Limb (tissue), 2 donors: ENCODE measurements around the gene XAGE1B.
"Not testable (repeated sequence)": the region's sequence is repeated elsewhere in the genome, so short reads cannot be mapped to it uniquely, and the experiment has no call there.

Experiments
- DNase-seq, 2 donors: peaks; one replicate each; pipeline ENCODE4 v3.0.0-alpha.2; 2016; ENCODE audit errors: extremely low spot score in 2 of 2

The XAGE1B gene, protein sequence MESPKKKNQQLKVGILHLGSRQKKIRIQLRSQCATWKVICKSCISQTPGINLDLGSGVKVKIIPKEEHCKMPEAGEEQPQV

DNA sequence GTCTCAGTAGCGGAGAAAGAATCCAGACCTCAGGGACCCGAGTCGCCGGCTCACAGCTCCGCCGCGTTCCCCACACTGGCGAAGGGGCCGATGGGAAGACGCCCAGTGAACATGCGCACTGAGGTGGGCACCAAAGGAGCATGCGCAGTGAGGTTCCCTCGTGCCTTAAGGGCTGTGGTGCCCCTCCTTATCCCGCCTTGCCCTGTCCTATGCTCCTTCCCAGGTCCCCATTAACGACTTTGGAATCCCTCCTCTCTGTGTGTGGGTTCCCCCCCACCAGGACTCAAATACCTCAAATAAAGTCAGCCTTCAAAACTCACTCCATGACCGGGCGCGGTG is at the start of gene XAGE1B:
TSS of gene XAGE1B (minus strand) at position 77 of the 339 bp plus-strand sequence. CDS start 1,536 bp downstream, outside the sequence.
- not testable (repeated sequence) for DNase-seq

DNA sequence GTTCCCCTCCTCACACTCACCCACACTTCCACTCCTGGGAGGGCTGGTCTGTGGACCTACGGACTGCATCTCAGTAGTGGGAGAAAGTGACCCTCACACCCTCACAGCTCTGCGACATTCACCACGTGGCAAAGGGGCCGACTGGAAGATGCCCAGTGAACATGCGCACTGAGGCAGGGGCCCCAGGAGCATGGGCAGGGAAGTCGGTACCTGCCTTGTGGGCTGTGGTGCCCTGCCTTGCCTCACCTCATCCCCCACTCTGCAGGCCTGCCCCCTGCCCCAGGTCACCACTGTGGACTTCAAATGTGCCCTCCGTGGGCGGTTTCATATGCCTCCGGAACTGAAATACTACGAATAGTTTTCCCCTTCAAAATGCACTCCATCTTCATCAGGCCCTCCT is 46.2 kb upstream of the XAGE1B start:
- no peak for DNase-seq

DNA sequence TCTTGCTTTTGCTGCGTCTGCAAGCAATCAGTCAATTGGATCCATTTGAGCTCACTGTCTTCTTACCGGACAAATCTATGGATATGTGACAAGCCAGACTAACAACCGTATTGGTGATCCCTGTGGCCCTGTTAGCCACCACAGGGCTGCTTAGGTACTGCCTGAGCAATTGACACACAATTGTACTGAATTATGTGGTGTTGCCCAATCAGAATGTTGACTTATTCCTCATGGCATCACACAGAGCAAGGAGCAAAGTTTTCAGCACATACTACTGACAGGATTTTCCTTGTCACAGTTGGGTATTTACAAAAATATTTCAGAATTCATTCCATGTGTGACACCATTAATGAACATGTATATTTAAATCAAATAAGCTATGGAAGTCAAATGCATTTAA is 41.3 kb upstream of the XAGE1B start:
- no peak for DNase-seq

DNA sequence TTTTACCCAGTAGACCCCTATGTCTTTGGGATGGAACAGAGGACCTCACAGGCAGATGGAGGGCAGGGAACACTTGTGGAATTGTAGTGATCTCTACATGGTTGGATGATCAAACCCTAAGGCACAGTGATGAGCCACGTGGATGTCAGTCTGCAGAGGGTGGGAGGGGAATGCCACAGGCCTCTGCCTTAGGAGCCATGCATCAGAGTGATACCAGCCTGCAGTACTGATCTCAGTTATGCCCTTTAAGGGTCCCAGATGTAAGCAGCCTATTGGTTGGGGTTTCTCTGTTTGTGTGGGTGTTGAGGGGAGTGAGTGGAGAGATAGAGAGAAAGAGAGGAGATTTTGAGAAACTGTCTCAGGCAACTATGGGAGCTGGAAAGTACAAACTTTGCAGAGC is 39.9 kb upstream of the XAGE1B start:
- DNase-seq, result no peak

DNA sequence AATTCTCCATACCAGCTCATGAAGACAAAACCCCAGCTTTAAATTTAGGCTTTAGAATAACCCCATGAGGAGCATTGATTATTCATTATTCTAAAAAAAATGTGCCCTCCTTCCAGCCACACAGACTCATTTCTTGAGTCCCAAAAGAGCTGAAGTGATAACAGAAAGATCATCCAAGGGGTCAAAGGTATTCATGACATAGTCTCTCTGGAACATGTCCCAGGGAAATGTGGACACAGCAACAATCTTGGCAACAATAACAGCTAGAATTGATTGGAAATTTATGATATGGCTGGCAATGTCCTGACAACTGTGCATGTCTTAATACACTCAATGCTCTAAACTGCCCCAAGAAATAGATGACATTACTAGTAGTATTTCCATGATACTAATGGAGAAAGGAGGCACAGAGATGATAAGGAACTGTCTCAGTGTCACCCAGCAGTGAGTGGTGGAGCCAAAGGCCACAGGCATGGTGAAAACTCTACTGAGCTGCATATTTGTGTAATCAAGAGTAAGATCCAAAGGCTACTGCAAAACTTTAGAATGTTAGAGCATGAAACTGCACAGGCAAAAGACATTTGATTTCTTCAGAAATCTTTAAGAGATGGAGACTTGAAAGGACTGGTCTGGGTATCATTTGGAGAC is 37.3 kb upstream of the XAGE1B start:
- no peak for DNase-seq

DNA sequence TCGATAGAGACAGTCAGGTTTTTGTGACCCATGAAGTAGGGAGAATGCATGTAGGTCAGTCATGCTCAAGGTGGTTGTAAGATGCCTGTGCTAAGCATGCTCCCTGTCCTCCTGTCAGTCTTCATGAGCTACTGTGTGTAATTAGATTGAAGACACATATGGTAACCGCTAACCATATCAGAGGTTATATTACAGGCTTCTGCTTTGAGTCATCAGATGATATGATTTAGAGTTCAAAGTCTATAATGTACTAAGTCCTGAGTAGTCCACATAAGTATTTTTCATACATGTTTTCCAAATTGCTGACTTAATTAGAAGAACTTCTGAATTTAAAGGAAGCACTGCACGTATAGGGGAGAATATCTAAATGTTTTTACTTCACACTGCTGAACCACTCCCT is 31.9 kb upstream of the XAGE1B start:
- DNase-seq, result not testable (repeated sequence)

DNA sequence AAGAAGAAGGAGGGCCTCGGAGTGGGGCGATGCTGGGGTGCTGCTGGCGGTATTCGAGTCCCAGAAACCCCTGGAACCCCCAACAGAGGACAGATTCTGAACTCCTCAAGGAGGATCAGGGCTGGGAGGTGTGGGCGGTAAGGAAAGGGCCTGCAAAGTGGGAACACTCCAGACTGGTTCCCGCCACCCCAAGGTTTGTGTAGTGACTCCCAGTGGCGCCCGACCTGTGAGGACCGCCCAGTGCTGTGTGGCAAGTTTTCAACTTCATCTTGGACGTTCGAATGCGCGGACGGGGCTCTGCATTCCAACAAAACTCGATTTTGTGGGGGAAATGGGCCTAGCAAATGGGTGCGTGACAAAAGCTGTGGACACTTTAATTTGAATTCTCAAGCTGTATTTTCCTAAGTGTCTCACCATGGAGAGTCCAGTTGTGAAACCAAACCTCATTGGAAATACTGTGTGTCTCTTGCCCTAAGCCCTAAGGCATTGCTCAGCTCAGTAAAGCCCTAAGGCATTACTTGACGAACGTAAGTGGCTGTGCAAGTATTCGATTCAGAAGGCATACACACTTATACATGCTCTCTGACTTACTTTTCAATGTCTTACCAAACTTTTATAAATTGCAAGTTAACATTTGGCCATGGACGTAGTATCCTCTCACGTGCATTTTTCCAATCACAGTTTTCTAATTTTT is 27.4 kb upstream of the XAGE1B start:
- no peak for DNase-seq

DNA sequence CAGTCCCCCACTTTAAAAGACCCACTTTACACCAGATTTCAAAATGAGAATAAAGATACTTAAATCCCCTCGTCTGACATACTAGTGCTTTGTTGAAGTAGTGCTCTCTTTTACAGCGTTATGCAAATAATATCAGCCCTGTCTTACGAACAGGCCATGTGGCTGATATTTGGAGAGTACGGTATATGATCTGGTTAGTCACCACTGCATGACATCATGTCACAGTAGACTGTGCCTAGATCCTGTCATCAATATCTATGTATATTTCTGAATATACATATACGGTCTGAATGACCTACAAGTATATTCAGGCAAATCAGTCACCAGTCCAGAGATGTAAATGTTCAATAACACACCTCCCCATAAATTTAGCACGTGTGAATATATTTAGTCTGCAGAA is 25.4 kb upstream of the XAGE1B start:
- no peak for DNase-seq

DNA sequence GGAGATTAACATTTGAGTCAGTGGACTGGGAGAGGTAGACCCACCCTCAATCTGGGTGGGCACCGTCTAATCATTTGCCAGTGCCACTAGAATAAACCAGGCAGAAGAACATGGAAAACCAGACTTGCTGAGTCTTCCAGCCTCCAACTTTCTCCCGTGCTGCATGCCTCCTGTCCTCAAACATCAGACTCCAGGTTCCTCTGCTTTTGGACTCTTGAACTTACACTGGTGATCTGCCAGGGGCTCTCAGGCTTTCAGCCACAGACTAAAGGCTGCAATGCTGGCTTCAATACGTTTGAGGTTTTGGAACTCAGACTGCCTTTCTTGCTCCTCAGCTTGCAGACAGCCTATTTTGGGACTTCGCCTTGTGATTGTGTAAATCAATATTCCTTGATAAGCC is 24.2 kb upstream of the XAGE1B start:
- DNase-seq, result not testable (repeated sequence)

DNA sequence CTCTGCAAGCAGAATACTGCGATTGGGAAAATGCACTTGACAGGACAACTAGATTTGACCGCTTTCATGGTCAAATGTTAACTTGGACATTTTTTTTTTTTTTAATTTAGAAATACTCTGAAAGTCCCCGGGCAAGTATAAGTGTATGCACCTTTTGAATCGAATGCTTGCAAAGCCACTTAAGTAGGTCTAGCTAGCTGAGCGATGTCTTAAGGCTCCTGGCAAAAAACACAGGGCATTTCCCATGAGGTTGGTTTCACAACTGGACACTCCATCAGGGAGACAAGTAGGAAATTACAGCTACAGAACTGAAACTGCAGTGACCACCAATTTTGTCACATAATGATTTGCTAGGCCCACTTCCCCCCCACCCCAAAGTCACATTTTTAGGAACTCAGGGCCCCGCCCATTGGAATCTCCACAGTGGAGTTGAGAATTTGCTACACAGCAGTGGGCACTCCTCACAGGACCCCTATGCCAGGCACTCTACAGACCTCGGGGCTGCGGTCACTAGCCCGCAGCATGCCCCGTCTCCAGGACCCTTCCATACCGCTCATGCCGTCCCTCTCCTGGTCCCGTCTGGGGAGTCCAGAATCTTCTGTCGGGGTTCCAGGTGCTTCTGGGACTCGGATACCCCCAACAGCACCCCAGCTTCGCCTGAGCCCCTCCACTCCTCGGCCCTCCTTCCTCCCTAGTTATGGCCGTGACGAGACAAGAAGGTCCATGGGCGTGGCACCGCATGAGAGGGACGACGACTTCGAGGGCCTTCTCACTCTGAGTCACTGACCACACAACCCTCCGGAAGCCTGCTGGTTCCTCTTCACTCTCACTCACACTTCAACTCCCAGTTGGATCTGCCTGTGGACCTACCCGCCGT is 515 bp downstream of the XAGE1B start:
- not testable (repeated sequence) for DNase-seq

DNA sequence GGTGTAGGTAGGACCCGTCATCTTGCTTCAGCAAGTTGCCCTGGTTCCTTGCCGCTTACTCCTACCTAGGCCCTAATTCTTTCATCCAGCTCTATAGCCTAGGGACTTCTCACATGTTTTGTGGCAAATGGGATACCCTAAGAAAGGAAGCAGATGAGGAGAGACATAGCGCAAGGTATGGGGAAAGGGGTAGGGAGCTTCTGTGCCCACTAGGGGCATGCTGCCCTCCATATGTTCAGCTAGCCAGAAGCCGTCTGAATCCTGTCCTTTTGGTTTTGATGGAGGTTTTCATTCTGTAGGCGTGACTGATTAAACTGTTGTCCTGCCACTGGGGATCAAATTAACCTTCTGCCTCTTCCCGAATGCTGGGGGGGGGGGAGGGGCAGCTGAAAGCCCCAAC is 5.7 kb downstream of the XAGE1B start:
- DNase-seq, result not testable (repeated sequence)

DNA sequence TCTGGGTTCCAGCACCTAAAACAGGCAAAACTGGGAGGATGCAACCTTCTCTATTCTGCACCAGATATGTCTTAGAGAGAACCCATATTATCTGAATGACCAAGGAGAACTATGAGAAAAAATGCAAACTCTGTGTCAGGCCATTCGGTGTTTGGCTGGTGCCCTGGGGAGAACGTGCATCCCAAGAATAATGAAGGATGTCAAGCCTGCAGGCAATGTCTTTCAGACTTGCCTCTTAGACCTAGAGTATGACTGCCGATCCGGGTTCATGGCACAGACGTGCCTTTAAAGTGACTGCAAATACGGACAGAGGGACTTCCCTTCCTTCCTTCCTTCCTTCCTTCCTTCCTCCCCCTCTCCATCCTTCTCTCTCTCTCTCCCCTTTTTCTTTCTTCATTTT is 6.9 kb downstream of the XAGE1B start:
- no peak for DNase-seq

DNA sequence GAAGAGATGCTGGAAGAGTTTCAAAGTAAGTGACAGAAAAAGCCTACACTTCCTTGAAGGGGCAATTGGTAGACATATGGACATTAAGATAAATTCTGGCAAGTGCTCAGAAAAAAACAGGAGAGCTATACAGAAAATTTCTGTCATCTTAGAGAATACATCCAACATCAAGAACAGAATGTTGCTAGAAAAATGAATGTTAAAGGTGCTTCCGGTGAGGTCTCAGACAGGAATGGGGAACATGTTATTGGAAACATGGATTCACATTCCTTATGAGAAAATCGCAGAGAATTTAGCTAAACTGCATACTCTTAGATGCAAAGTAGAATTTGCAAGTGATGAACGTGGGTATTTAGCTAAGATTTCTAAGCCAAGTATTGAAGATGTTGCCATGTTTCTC is 9.5 kb downstream of the XAGE1B start:
- no peak for DNase-seq

DNA sequence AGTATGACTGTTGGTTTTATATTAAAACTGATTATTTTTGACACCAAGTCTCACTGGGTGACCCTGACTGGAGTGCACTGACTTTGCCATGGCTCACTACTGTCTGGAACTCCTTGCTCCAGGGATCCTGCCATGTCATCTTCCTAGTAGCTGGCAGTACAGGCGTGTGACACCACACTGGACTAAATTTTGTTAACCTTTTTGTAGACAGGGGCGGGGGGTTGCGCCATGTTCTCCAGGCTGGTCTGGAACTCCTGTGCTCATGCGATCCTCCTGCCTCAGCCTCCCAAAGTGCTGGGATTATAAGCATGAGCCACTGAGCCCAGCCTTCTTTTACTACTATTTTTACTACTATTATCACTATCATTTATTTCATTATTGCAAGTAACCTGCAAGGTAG is 12.3 kb downstream of the XAGE1B start:
- no peak for DNase-seq

DNA sequence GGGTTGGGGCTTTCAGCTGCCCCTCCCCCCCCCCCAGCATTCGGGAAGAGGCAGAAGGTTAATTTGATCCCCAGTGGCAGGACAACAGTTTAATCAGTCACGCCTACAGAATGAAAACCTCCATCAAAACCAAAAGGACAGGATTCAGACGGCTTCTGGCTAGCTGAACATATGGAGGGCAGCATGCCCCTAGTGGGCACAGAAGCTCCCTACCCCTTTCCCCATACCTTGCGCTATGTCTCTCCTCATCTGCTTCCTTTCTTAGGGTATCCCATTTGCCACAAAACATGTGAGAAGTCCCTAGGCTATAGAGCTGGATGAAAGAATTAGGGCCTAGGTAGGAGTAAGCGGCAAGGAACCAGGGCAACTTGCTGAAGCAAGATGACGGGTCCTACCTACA is 15.5 kb downstream of the XAGE1B start:
- not testable (repeated sequence) for DNase-seq

DNA sequence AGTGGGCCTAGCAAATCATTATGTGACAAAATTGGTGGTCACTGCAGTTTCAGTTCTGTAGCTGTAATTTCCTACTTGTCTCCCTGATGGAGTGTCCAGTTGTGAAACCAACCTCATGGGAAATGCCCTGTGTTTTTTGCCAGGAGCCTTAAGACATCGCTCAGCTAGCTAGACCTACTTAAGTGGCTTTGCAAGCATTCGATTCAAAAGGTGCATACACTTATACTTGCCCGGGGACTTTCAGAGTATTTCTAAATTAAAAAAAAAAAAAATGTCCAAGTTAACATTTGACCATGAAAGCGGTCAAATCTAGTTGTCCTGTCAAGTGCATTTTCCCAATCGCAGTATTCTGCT is 20.5 kb downstream of the XAGE1B start:
- DNase-seq, result not testable (repeated sequence)

DNA sequence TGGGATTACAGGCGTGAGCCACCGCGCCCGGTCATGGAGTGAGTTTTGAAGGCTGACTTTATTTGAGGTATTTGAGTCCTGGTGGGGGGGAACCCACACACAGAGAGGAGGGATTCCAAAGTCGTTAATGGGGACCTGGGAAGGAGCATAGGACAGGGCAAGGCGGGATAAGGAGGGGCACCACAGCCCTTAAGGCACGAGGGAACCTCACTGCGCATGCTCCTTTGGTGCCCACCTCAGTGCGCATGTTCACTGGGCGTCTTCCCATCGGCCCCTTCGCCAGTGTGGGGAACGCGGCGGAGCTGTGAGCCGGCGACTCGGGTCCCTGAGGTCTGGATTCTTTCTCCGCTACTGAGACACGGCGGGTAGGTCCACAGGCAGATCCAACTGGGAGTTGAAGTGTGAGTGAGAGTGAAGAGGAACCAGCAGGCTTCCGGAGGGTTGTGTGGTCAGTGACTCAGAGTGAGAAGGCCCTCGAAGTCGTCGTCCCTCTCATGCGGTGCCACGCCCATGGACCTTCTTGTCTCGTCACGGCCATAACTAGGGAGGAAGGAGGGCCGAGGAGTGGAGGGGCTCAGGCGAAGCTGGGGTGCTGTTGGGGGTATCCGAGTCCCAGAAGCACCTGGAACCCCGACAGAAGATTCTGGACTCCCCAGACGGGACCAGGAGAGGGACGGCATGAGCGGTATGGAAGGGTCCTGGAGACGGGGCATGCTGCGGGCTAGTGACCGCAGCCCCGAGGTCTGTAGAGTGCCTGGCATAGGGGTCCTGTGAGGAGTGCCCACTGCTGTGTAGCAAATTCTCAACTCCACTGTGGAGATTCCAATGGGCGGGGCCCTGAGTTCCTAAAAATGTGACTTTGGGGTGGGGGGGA is 21.1 kb downstream of the XAGE1B start, which contains the start of gene XAGE1A:
TSS of gene XAGE1A (plus strand) at position 264 of the 874 bp plus-strand sequence. CDS start 1,554 bp downstream, outside the sequence.
- DNase-seq, result not testable (repeated sequence)

DNA sequence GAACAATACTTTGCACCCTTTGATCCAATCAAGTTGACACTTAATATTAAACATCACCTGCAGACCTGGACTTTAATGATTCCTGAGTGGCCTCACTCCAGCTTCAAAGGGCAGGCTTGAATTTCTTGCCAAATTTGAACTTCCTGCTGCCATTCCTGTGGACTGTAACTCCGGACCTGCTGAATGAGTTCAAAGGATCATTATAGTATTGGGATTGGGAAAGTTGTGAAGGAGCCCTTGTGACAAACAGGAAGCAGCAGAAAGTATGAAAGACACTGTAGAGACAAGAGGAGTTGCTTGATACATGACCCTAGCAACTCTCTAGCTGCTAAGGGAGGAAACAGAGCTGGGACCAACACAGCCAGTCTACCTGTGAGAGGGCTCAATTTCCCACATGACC is 45.6 kb downstream of the XAGE1B start:
- not testable (repeated sequence) for DNase-seq
